ENCODE data around the gene GJD2.

GRCh38 chr15:34760909-34761308 lies 6.1 kb upstream of the GJD2 start:
- TF ChIP-seq, protein P1, sequence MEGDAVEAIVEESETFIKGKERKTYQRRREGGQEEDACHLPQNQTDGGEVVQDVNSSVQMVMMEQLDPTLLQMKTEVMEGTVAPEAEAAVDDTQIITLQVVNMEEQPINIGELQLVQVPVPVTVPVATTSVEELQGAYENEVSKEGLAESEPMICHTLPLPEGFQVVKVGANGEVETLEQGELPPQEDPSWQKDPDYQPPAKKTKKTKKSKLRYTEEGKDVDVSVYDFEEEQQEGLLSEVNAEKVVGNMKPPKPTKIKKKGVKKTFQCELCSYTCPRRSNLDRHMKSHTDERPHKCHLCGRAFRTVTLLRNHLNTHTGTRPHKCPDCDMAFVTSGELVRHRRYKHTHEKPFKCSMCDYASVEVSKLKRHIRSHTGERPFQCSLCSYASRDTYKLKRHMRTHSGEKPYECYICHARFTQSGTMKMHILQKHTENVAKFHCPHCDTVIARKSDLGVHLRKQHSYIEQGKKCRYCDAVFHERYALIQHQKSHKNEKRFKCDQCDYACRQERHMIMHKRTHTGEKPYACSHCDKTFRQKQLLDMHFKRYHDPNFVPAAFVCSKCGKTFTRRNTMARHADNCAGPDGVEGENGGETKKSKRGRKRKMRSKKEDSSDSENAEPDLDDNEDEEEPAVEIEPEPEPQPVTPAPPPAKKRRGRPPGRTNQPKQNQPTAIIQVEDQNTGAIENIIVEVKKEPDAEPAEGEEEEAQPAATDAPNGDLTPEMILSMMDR (IDR thresholded peaks at IDR 0.05): no peak
- TF ChIP-seq POLR2A (IDR thresholded peaks at IDR 0.05): no peak

Measured in adrenal gland (tissue), 5 donors.